Measurements from ENCODE around the gene ACO1. TPM values are rescaled to one million over a fixed set of nuclear protein-coding genes. Genes with fewer than 3 reads are reported as not detected.

Gene ACO1
- total RNA-seq, 2 donors from 2014 or later = 35.0 to 50.8 TPM

DNA sequence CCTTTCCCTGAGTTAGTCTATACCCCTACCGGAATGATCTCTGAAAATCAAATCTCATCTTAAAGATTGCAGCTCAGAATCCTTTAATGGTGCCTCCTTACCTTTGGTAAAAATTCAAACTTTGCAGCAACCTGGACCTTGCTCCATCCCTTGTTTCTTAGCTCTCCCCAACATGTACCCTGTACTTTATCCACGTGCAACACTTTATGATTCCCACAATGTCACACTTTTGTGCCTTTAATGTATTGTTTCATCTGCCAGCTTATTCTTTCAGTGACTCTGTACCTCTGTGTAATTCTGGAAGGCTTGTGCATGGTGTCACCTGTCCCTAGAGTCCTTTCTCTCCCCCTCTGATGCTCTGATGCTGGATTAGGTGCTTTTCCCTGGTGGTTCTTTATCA is 9.5 kb downstream of the ACO1 start:
- Histone ChIP-seq H3K9ac (ENCODE audit: low read depth in 2 of 2, low read length in 2 of 2) (no peak overlapping the region), H3K4me1 (no peaks in the 10 kb centered on the region), H3K27ac (no peak overlapping the region), H3K27me3 (no peaks in the 10 kb centered on the region), H3K9me3 (no peaks in the 10 kb centered on the region), H3K4me3 (no peak overlapping the region), H3K36me3 (no peaks in the 10 kb centered on the region)
- TF ChIP-seq, protein P1, sequence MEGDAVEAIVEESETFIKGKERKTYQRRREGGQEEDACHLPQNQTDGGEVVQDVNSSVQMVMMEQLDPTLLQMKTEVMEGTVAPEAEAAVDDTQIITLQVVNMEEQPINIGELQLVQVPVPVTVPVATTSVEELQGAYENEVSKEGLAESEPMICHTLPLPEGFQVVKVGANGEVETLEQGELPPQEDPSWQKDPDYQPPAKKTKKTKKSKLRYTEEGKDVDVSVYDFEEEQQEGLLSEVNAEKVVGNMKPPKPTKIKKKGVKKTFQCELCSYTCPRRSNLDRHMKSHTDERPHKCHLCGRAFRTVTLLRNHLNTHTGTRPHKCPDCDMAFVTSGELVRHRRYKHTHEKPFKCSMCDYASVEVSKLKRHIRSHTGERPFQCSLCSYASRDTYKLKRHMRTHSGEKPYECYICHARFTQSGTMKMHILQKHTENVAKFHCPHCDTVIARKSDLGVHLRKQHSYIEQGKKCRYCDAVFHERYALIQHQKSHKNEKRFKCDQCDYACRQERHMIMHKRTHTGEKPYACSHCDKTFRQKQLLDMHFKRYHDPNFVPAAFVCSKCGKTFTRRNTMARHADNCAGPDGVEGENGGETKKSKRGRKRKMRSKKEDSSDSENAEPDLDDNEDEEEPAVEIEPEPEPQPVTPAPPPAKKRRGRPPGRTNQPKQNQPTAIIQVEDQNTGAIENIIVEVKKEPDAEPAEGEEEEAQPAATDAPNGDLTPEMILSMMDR (IDR thresholded peaks at IDR 0.05) = no peak
- intact Hi-C loops (cut with DNase I) = no loop called here
- DNase-seq = no peak

DNA sequence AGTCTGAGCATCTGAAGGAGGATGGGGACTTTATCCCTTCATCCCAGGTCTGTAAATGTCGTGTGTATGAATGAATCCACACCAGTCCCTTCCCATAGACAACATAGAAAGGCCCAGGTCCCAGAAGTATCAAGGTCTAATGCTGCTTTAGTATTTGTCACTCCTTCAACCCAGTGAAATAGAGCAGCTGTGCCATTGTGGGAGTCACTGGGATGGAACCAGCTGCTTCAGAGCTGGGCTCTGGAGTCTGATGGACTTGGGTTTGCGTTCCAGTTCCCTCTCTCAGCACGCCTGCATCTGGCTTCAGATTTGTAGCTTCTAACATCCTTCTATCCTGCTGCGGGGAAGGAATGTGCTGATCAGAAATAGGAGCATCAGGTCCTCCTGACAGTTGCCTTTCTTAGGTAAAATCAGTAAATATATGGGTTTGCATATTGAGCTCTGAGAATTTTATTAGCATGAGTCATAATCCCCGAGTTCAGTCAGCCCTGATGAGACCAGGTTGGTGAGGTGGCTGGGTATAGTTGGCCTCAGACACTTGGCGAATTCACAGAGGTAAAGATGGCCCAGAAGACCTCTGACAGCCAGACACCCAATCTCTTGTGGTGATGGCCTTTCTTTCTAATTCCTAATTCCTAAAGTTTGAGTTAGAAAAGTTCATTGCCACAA is 10.1 kb downstream of the ACO1 start:
- TF ChIP-seq, protein P1 (IDR thresholded peaks at IDR 0.05) = no peak
- Histone ChIP-seq H3K4me1 (no peaks in the 10 kb centered on the region), H3K27me3 (no peaks in the 10 kb centered on the region), H3K27ac (no peak overlapping the region), H3K36me3 (no peaks in the 10 kb centered on the region), H3K4me3 (no peak overlapping the region), H3K9ac (ENCODE audit: low read depth in 2 of 2, low read length in 2 of 2) (no peak overlapping the region), H3K9me3 (no peaks in the 10 kb centered on the region)
- intact Hi-C loops (cut with DNase I) = no loop called here
- DNase-seq = no peak

DNA sequence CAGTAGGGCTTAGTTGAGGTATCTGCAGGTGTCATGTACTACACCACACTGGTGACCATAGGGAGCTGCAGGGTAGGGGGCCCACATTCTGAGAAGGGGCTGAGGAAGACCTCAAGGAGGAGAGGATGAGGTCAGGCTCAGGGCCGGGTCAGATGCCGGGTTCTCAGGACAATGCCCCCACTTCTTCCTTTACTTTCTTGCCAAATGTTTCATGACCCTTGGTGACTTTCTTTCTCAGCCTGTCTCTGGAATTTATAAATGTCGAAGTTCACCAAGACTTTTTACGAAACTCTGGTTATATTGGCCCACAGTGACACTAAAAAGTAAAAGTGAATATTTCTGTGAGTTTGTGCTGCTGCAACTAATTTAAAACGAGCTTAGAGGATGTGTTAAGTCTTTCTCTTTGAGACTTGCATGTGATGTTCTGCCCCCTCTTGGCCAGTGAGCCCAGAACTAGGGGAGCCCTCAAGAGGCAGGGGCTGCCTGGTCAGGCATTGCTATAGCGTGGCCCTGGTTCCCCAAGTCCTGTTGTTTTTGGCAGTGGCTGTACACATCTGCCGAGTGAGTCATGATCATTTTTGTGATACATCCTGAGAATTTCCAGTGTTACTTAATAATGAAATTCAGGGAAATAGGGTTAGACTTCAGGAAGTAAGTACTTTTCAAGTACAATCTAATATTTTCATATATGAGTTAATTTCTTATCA is 11.2 kb downstream of the ACO1 start:
- Histone ChIP-seq H3K9ac (ENCODE audit: low read depth in 2 of 2, low read length in 2 of 2) (no peak overlapping the region), H3K36me3 (no peaks in the 10 kb centered on the region), H3K4me1 (no peaks in the 10 kb centered on the region), H3K27ac (no peak overlapping the region), H3K9me3 (no peaks in the 10 kb centered on the region), H3K27me3 (no peaks in the 10 kb centered on the region), H3K4me3 (no peak overlapping the region)
- DNase-seq = no peak
- TF ChIP-seq, protein P1 (IDR thresholded peaks at IDR 0.05) = no peak
- intact Hi-C loops (cut with DNase I) = no loop called here

DNA sequence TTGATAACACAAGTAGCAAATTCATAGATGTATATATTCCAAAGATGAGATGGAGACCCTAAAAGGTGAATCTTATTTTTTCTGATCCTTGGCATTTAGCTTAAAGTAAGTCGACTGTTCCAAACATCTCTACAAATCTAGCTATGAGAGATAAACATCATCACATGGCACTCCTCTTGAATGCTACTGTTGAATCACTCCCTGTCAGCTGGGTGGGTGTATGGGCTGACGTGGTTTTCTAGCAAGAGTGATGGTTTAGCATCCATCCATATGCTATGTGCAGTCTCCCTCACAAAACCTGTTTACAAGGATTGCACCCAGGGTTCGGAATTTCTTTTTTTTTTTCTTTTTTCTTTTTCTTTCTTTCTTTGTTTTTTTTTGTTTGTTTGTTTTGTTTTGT is 13.8 kb downstream of the ACO1 start:
- H3K4me1 ChIP-seq = no peaks in the 10 kb centered on the region
- TF ChIP-seq, protein P1 (IDR thresholded peaks at IDR 0.05) = no peak
- no peak overlapping the region for H3K27ac ChIP-seq
- no peak for DNase-seq
- intact Hi-C loops (cut with DNase I) = no loop called here
- no peak overlapping the region for H3K4me3 ChIP-seq
- no peaks in the 10 kb centered on the region for H3K36me3 ChIP-seq
- no peaks in the 10 kb centered on the region for H3K27me3 ChIP-seq
- no peaks in the 10 kb centered on the region for H3K9me3 ChIP-seq
- H3K9ac ChIP-seq (ENCODE audit: low read depth in 2 of 2, low read length in 2 of 2) = no peak overlapping the region

DNA sequence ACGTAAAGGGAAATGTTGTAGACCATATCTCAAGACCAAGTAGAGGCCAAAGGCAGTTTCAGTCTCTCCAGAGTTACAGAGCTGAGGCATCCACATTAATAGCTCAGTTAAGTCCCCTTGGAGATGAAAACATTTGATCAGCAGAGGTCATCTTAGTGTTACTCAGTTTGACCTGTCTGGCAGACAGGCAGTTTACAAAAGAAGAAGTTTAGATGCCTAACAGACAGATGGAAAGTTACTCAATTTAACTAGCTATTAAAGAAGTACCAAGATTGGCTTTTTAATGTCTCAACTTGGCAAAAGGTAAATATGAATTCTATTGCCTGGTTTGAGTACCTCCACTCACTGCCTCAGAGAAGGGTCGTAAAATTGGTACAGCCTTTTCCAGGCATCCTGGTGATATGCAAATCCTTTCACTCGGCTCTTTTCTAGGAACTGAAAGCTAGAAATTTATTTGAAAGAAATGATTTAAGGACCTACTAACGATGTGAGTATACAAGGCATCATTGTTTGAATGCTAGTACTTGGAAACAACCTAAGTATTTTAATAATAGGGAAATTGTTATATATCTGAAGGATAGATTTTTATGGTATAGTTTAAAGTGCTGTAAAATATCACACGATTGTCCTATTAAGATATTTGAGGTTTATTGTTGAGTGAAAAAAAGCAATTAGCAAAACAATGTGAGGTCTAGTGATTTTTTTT is 14.8 kb downstream of the ACO1 start:
- no peak overlapping the region for H3K9ac ChIP-seq (ENCODE audit: low read depth in 2 of 2, low read length in 2 of 2)
- intact Hi-C loops (cut with DNase I) = no loop called here
- H3K4me1 ChIP-seq = no peaks in the 10 kb centered on the region
- TF ChIP-seq, protein P1 (IDR thresholded peaks at IDR 0.05) = no peak
- H3K4me3 ChIP-seq = no peak overlapping the region
- no peaks in the 10 kb centered on the region for H3K27me3 ChIP-seq
- no peak for DNase-seq
- H3K9me3 ChIP-seq = no peaks in the 10 kb centered on the region
- H3K36me3 ChIP-seq = no peaks in the 10 kb centered on the region
- no peak overlapping the region for H3K27ac ChIP-seq
